PC-3 (cell line): ENCODE data around the gene ABLIM3. TPM values are rescaled to one million over a fixed set of nuclear protein-coding genes. Genes with fewer than 3 reads are reported as not detected.

ENCODE experiments used
- ATAC-seq: fragments of 200-7000 bp; cut with Tn5 transposase; 2 replicates; pipeline ENCODE4 v1.9.1; 2020; ENCODE audit warnings: mild to moderate bottlenecking, moderate library complexity
- BruUV-seq: library from RNA; stranded (reverse); fragments of 400-500 nt; replicated peaks from 2 replicates; lab custom pipeline; 2021; lab: Mats Ljungman, UMichigan
- CTCF ChIA-PET: fragments of 300-600 bp; sonication (Branson Sonifier 250); formaldehyde crosslinking; loops from one replicate; lab custom pipeline; 2022; ENCODE audit warnings: antibody characterized with exemption; lab: Charles Lee
- POLR2A ChIA-PET: fragments of 300-600 bp; sonication (Branson Sonifier 250); formaldehyde crosslinking; loops from one replicate; lab custom pipeline; 2022; ENCODE audit warnings: antibody characterized with exemption; ENCODE audit not compliant: unreplicated experiment; lab: Charles Lee
- DNase-seq: peaks from one replicate; pipeline ENCODE4 v3.0.0-alpha.2; 2015
- H2AFZ ChIP-seq: fragments of 300-600 bp; sonication (generic); 2 replicates; pipeline ENCODE4 v1.6.0; 2016; ENCODE audit warnings: antibody characterized with exemption, low read length
- H3F3A ChIP-seq: fragments of 300-600 bp; sonication (generic); one replicate; pipeline ENCODE4 v1.6.0; 2017; ENCODE audit warnings: antibody characterized with exemption, low read length, control low read depth, mild to moderate bottlenecking; ENCODE audit not compliant: unreplicated experiment
- H3K27ac ChIP-seq: fragments of 300-600 bp; sonication (generic); 2 replicates; pipeline ENCODE4 v1.5.1; 2016; ENCODE audit warnings: mild to moderate bottlenecking, low read length
- H3K27me3 ChIP-seq: fragments of 300-600 bp; sonication (generic); 2 replicates; pipeline ENCODE4 v1.6.1; 2016; ENCODE audit warnings: low read length, mixed read lengths
- H3K36me3 ChIP-seq: fragments of 300-600 bp; sonication (generic); 2 replicates; pipeline ENCODE4 v1.6.1; 2016; ENCODE audit warnings: low read depth, mixed run types, low read length, mixed read lengths
- H3K4me1 ChIP-seq: fragments of 300-600 bp; sonication (generic); 2 replicates; pipeline ENCODE4 v1.5.1; 2016; ENCODE audit warnings: low read length; ENCODE audit not compliant: insufficient read depth
- H3K4me2 ChIP-seq: fragments of 300-600 bp; sonication (generic); 2 replicates; pipeline ENCODE4 v1.6.0; 2016; ENCODE audit warnings: low read length
- H3K4me3 ChIP-seq: fragments of 300-600 bp; sonication (generic); 2 replicates; pipeline ENCODE4 v1.5.1; 2016; ENCODE audit warnings: mild to moderate bottlenecking, low read length, mixed read lengths
- H3K79me2 ChIP-seq: fragments of 300-600 bp; sonication (generic); 2 replicates; pipeline ENCODE4 v1.6.1; 2017; ENCODE audit warnings: low read length, mixed read lengths
- H3K9ac ChIP-seq: fragments of 300-600 bp; sonication (generic); 2 replicates; pipeline ENCODE4 v1.6.0; 2016; ENCODE audit warnings: mild to moderate bottlenecking, low read length
- H3K9me2 ChIP-seq: fragments of 300-600 bp; sonication (generic); replicated peaks from 2 replicates; pipeline ENCODE4 v1.6.1; 2016; ENCODE audit warnings: mixed run types, low read length, mixed read lengths
- H3K9me3 ChIP-seq: fragments of 300-600 bp; sonication (generic); 2 replicates; pipeline ENCODE4 v1.6.1; 2016; ENCODE audit warnings: low read length, mixed read lengths
- H4K20me1 ChIP-seq: fragments of 300-600 bp; sonication (generic); 2 replicates; pipeline ENCODE4 v1.6.1; 2016; ENCODE audit warnings: low read length, mixed read lengths
- CTCF ChIP-seq: fragments of 300-600 bp; sonication (generic); conservative IDR thresholded peaks from 2 replicates; pipeline ENCODE4 v1.5.1; 2017; ENCODE audit warnings: antibody characterized with exemption, low read depth, mild to moderate bottlenecking, low read length
- EZH2 ChIP-seq: fragments of 300-600 bp; sonication (generic); IDR thresholded peaks from one replicate; pipeline ENCODE4 v1.6.1; 2017; ENCODE audit warnings: antibody characterized with exemption, mild to moderate bottlenecking, low read length; ENCODE audit not compliant: unreplicated experiment
- EZH2phosphoT487 ChIP-seq: fragments of 300-600 bp; sonication (generic); IDR thresholded peaks from 2 replicates; pipeline ENCODE4 v1.6.1; 2018; ENCODE audit warnings: mild to moderate bottlenecking, antibody characterized with exemption, low read length, borderline replicate concordance
- intact Hi-C: fragments of 100-400 bp; cut with micrococcal nuclease; formaldehyde crosslinking; loops from 2 replicates; pipeline ENCODE4 v1.9.0; 2023
- total RNA-seq: library from RNA; depleted of rRNA; stranded (reverse); fragments of >200 nt; gene quantifications from 2 replicates; pipeline ENCODE4 v1.2.3, GENCODE V29; 2014

Gene ABLIM3
- total RNA-seq, 1 experiment from 2014 or later: 43.6 TPM

- intact Hi-C loops: no loop called here
Observed at GRCh38 chr5:149273237-149273636, 131.9 kb downstream of the ABLIM3 start.

GRCh38 chr5:149273950-149274349 is 132.7 kb downstream of the ABLIM3 start:
- no TSS peak for BruUV-seq
- H3K79me2 ChIP-seq: peaks cover 6% of the 10 kb centered on the region; the same call in 1 of the 2 replicates
- no peaks in the 10 kb centered on the region for H3K36me3 ChIP-seq
- H3K4me1 ChIP-seq: peaks cover 9% of the 10 kb centered on the region; the same call in 1 of the 2 replicates
- H3K9ac ChIP-seq: no peak overlapping the region
- ATAC-seq (no peak), DNase-seq (no peak)
- ChIA-PET POLR2A (no interaction called here), CTCF (no interaction called here)
- TF ChIP-seq EZH2phosphoT487 (no peak), CTCF (no peak), EZH2 (no peak)
- H2AFZ ChIP-seq: no peak overlapping the region
- H3F3A ChIP-seq: no peaks in the 10 kb centered on the region
- H3K4me2 ChIP-seq: no peak overlapping the region
- H3K9me3 ChIP-seq: no peaks in the 10 kb centered on the region
- H4K20me1 ChIP-seq: no peaks in the 10 kb centered on the region
- intact Hi-C loops: no loop called here
- H3K27ac ChIP-seq: no peak overlapping the region
- no peak overlapping the region for H3K4me3 ChIP-seq
- no peaks in the 10 kb centered on the region for H3K27me3 ChIP-seq
- no peaks in the 10 kb centered on the region for H3K9me2 ChIP-seq

More at GRCh38 chr5:149273237-149273636, 131.9 kb downstream of the ABLIM3 start:
- Histone ChIP-seq H3K9ac (no peak overlapping the region), H3K27me3 (no peaks in the 10 kb centered on the region), H3K36me3 (no peaks in the 10 kb centered on the region), H3K79me2 (peaks cover 6% of the 10 kb centered on the region; the same call in 1 of the 2 replicates), H3F3A (no peaks in the 10 kb centered on the region), H3K9me2 (no peaks in the 10 kb centered on the region), H4K20me1 (no peaks in the 10 kb centered on the region), H3K4me3 (peak overlapping the region; percentile 71; the same call in 1 of the 2 replicates), H3K9me3 (no peaks in the 10 kb centered on the region), H2AFZ (no peak overlapping the region), H3K27ac (no peak overlapping the region), H3K4me1 (peaks cover 12% of the 10 kb centered on the region), H3K4me2 (peak overlapping the region; percentile 87)
- POLR2A ChIA-PET: no interaction called here
- ATAC-seq (no peak), DNase-seq (no peak)
- BruUV-seq: no TSS peak
- CTCF ChIA-PET: no interaction called here
- no peak for TF ChIP-seq CTCF
- TF ChIP-seq EZH2phosphoT487: no peak
- no peak for TF ChIP-seq EZH2

- ATAC-seq (no peak), DNase-seq (peak; percentile 37)
- no TSS peak for BruUV-seq
- no peaks in the 10 kb centered on the region for H3F3A ChIP-seq
- no peaks in the 10 kb centered on the region for H3K9me2 ChIP-seq
- H2AFZ ChIP-seq: no peak overlapping the region
- no peak overlapping the region for H3K27ac ChIP-seq
- H3K4me2 ChIP-seq: no peak overlapping the region
- no peaks in the 10 kb centered on the region for H3K27me3 ChIP-seq
- TF ChIP-seq EZH2 (no peak), CTCF (no peak), EZH2phosphoT487 (no peak)
- H3K9ac ChIP-seq: no peak overlapping the region
- H3K4me1 ChIP-seq: peaks cover 9% of the 10 kb centered on the region; the same call in 1 of the 2 replicates
- peaks cover 6% of the 10 kb centered on the region; the same call in 1 of the 2 replicates for H3K79me2 ChIP-seq
- intact Hi-C loops: no loop called here
- POLR2A ChIA-PET: no interaction called here
- H3K36me3 ChIP-seq: no peaks in the 10 kb centered on the region
- no peak overlapping the region for H3K4me3 ChIP-seq
- H4K20me1 ChIP-seq: no peaks in the 10 kb centered on the region
- no peaks in the 10 kb centered on the region for H3K9me3 ChIP-seq
- CTCF ChIA-PET: interaction anchor here (0.7 kb wide), 1 partner anchor 17 kb away, joined by 3 read pairs; no protein-coding TSS in a partner anchor
Observed at GRCh38 chr5:149274939-149275338, 133.6 kb downstream of the ABLIM3 start.
